ENCODE data around the gene GATA5.

Gene GATA5

DNA sequence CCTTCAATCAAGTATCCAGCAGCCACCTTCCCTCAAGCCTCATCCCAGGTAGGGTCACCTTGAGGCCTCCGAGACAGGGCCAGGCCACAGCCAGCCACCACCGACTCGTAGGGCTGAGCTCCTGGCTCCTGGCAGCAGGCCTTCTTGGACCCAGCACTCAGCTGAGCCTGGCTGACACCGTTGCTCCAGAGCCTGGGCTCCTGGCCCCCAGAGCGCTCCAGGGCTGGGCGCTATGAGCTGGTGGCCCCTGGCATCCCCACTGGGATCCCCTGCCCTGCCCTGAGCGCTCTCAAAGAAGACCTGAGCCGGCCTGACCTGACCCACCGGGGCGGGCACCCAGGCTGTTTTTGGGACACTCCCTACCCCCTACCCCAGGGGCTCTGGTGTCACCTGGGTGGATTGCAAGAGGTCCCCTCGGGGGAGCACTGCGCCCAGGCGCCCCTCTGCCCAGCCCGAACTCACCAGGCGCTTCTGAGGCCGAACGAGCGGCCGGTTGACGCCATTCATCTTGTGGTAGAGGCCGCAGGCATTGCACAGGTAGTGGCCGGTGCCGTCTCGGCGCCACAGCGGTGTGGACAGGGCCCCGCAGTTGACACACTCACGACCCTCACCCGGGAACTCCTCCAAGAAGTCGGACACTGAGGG, 2.7 kb downstream of the GATA5 start:
- DNase-seq (ENCODE audit: low spot score), result no peak

DNA sequence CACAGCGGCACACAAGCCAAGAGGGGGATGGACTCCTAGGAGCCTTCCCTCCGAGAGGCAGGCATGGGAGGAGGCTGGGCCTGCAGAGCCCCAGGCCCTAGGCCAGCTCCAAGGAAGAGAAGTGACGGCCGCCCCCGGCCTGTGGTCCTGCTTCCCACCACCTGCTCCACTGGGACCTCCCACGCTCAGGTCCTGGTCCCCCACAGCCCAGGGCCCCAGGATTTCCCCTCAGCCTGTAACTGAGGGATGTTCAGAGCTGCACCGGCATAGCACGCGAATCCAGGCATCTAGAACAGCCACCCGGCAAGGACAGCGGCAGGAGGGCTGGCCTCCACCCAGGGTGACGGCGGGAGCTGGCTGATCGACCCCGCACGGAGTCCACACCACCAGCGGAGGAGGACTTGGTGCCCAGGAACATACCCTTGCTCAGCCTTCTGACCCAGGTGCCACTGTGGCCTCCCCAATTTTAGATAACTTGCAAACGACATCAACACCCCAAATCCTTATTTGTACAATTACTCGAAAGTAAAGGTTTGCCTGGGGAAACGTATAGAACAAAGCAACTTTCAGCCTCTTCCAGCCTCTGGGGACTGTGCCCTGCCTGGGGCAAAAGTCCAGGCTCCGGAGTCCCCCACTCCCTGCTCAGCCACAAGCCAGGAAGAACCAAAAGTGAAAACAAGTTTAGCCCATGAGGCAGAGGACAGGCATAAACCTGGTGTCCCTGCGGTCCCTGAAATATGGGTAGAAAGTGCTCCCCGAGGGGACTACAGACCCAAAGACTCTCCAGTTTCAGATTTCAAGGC, 3.5 kb downstream of the GATA5 start:
- no peak for DNase-seq (ENCODE audit: low spot score)

DNA sequence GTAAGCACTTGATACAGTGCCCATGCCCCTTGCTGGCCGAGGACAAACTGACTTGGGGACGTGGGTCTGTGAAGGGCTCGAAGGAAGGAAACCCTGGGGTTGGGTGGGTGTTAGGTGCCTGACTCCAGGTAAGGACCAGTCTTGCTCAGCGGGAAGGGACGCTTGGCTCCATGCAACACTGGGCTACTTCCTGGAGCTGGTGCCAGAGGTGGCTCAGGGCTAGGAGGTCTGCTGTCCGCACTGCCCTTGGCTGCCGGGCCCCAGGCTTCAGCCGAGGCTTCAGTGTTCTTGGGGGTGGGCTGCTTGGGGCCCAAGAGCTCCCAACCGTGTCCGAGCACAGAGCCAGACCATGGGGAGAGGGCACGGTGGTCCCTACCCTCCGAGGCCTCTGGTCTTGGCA, 5.3 kb downstream of the GATA5 start:
- no peak for DNase-seq (ENCODE audit: low spot score)

DNA sequence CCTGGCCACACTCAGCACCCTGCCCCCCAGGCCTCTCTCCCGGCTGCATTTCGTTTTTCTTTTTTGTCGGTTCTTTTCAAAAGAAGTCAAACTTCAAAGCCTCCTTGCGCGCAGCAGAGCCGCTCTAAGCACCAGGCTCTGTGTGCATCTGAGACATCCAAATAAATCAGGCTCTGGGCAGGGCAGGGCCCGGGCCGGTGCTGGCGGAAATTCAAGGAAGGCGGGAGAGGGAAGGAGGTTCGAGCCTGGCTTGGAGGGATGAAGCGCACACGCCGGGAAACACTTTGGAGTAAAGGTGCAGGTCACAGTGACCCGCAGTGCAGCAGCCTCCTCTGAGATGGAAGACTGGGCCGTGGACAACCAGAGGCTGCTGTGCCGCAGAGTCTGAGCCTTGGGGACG, 5.8 kb downstream of the GATA5 start:
- DNase-seq (ENCODE audit: low spot score), result no peak

DNA sequence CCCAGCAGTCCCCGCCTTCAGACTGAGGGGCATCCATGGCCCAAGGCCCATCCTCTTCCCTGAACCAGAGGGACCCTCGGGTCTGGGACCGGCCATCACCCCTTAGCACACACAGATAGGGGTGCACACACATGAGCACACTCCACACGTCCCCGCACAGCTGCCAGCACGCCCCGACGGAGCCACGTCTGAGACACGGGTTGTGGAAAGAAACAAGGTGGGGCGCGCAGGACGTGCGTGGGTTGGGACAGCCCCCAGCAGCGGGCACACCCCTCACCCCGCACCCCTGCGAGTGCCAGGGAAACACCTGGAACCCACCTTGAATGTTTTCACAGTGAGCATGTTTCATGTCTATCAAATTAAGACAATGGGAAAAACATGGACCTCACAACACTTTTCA, 6.4 kb downstream of the GATA5 start:
- DNase-seq (ENCODE audit: low spot score), result no peak

DNA sequence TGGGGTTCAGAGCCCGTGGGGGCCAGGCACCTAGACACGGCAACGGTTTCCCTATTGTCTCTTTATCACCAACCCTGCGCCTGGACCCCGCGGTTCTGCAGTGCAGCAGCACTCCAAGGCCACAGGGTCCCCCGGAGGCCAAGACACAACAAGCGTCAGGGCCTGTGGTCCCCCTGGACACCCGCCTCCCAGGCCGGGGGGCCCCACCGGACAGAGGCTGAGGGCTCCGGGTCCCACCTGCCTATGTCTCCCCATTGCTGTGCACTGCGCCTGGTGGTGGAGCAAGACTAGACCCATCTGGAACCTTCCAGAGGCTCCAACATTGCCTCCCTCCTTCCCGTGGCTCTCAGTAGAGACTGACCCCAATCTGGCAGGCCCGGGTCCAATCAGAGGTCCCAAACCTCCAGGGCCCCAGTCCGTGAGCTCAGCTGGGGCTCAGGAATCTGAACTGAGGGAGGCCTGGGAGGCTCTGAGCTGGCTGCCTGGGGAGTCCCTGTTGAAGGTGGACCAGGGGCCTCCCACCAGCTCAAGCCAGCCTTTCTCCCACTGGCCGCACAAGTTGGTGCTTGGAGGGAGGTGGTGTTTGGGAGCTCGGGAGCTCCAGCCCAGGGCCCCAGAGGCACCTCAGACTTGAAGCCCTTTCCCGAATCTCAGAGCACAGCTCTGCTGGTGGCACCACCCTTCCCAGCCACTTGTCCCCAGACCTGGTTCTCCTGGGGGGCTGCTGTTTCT, 8.8 kb downstream of the GATA5 start:
- DNase-seq (ENCODE audit: low spot score), result no peak

DNA sequence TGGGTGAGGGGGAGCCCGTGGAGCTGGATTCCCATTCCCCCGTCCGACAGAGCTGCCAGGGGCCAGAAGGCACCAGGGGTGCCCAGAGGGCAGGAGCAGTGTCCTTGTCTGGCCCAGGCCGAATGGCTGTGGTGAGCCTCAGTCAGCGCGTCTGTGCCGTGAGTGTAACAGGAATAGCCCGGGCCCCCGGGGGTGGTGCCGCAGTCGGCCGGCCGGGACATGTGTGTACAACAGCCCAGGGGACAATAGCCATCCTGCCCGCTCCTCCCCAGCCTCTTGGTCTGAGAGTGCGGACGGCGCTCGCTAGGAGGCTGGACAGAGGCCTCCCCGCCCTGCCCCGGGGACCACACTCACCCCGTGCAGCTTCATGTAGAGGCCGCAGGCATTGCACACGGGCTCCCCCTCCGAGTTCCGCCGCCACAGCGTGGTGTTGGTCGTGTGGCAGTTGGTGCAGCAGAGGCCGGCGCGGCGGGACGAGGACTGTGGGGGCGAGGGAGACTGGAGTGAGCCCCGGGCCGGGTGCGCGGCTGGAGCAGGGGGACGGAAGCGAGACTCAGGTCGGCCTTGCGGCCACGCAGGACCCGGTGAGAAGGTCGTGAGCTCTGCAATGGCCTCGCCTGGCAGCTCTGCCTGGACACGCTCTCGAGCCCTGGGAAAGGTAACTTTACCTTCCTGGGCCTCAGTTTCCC, 9.6 kb downstream of the GATA5 start:
- no peak for DNase-seq (ENCODE audit: low spot score)

DNA sequence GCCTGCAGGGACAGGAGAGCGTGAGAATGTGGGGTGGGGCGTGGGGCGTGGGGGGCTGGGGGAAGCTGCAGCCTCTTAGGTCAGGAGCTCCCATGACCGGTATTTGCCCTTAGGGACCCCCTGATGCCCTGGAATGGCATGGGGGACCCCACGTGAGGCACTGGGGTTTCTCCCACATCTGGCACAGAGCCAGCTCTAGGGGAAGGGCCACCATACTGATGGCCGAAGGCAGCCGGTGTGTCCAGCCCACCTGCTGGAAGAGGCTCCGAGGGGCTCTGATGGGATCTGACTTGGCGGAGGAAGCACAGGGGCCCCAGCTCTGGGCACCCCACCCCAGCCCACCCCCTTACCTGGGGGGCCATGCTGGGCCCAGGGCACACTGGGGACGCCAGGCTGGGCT, 10.8 kb downstream of the GATA5 start:
- no peak for DNase-seq (ENCODE audit: low spot score)

DNA sequence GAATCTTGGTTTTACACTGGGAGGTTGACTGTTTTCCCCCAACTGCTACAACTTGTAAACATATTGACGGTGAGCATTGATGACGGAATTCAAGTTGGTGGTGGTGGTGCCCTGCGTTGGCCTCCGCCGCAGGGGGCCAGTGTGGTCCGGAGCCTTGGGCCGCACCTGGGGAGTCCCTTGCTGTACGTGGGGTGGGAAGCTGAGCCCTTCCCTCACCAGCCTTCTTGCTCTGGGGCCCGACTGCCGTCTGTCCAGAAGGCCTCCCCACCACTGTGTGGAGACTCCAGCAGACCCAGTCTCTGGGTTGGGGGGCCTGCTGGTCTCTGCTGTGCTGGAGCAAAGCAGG, 11.4 kb downstream of the GATA5 start:
- no peak for DNase-seq (ENCODE audit: low spot score)

DNA sequence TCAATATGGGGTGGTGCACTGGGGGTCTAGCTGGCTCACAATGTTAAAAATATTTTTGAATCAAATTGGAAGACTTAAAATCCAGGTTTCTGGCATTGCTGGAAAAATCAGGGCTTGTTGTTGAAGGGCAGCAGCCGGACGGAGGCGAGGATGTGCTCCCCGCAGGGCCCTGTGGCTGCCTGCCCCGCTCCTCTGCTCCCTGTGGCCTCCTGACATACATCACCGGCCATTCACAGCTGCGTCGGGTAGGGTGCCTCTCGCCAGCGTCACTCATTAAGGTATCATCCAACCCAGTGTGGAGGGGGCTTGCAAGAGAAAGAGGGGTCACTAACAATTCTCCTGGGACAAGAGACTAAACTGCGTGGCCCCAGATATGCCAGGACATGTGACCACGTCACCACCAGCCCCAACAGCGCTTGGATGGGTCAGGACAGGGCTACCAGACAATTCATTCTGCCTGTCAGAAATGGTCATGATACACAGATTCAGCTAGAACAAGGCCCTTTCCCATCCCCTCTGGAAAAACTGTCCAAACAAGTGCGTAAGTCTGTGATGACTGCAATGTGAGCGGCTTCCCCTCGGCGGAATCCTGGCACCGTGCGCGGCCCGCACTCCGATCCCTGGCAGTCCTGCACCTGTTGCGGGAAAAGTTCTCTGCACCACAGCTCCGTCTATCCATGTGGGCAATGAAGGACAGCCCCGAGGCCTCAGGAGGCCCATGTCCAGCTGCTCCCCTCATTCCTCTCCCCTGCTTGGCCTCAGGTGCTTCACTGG, 12.0 kb downstream of the GATA5 start:
- DNase-seq (ENCODE audit: low spot score), result no peak

DNA sequence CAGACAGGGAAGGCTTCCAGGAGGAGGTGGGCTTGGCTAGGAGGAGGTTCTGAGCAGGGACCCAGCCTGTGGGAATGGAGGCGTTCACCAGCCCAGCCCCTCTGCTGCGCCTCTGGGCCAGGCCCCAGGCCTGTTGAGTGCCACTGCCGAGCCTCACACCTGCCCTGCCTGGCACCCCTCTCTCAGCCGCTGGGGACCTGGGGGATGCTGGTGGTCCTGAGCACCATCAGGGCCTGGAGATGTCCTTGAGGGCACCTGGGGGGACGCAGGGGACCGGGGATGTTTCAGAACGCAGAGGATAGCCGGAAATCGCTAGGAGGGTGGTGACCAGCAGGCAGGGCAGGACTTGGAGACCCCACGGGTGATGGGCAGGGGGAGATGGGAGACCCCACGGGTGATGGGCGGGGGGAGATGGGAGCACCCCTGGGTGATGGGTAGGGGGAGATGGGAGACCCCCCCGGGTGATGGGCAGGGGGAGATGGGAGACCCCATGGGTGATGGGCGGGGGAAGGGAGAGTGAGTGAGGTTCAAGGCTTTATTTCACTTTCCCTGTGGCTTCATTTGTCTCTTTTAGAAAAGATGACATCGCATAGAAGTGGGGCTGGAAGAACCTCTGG, 12.7 kb downstream of the GATA5 start:
- no peak for DNase-seq (ENCODE audit: low spot score)

DNA sequence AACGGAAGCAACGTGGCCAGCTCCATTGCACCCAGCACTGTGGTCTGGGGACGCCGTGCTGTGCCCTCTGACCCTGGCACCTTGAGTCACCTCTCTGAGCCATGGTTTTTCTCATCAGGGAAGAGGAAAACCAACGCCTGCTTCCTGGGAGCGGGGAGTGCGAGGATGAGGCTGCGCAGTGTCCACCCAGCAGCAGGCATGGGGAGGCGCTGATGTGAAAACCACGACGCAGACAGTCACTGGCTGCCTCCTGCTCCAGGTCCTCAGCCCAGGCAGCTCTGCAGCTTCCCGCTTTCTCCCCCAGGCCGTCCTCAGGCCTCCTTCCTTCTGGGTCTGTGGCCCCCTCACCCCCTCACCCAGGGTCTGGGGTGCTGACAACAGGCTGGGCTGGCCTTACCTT, 14.0 kb downstream of the GATA5 start:
- no peak for DNase-seq (ENCODE audit: low spot score)

DNA sequence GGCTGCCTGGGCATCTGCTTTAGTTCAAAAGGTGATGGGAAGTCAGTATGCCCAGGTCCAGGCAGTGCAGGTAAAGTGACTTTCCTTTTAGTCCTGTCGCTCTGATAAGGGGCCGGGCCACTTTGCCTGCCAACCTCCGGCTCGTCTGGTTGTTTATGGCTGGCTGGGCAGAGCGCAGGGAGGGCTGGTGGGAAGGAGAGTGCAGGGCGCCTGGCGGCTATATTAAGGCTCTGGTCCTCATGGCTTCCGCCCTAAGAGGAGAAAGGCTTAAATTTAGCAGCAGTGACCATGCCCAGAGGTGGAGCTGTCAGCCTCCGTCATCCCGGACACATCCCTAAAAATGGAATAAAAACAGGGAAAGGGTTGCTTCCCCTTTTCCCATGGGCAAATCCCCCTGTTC, 14.6 kb downstream of the GATA5 start:
- no peak for DNase-seq (ENCODE audit: low spot score)

DNA sequence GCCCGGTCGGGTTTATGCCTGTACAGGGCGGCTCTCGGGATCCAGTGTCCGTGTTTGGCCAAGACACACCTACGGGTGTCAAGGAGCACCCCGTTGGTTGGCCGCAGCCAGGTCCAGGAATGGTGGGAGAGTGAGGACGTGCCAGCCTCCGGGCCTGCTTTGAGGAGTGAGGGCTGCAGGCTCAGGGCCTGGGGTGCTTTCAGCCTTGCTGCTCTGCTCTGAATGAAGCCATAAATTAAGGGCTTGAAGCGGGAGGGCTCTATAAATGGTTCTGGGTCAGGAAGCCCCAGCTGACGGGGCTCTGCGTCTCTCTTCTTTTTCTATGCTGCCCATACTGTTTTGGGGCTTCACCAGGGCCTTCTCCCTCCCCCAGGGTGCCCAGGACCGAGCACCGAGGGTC, 15.1 kb downstream of the GATA5 start:
- DNase-seq (ENCODE audit: low spot score), result no peak

DNA sequence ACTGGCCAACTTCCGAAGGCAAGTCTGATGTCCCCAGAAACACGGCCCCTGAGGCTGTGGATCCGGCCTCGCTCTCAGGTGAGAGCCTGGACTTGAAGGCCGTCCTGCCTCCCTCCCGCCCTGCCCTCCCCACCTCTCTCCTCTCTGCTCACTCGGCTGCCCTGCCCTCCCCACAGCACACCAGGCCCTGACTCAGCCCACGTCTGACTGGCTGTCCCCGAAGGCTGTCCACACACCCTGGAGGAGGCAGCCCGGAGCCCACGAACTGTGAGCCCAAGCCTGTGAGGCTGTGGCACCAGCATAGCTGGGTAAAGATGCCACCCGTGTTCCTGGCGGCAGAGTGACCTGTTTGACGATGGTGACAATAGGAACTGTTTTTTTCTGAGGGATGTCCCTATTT, 16.3 kb downstream of the GATA5 start:
- DNase-seq (ENCODE audit: low spot score), result no peak

DNA sequence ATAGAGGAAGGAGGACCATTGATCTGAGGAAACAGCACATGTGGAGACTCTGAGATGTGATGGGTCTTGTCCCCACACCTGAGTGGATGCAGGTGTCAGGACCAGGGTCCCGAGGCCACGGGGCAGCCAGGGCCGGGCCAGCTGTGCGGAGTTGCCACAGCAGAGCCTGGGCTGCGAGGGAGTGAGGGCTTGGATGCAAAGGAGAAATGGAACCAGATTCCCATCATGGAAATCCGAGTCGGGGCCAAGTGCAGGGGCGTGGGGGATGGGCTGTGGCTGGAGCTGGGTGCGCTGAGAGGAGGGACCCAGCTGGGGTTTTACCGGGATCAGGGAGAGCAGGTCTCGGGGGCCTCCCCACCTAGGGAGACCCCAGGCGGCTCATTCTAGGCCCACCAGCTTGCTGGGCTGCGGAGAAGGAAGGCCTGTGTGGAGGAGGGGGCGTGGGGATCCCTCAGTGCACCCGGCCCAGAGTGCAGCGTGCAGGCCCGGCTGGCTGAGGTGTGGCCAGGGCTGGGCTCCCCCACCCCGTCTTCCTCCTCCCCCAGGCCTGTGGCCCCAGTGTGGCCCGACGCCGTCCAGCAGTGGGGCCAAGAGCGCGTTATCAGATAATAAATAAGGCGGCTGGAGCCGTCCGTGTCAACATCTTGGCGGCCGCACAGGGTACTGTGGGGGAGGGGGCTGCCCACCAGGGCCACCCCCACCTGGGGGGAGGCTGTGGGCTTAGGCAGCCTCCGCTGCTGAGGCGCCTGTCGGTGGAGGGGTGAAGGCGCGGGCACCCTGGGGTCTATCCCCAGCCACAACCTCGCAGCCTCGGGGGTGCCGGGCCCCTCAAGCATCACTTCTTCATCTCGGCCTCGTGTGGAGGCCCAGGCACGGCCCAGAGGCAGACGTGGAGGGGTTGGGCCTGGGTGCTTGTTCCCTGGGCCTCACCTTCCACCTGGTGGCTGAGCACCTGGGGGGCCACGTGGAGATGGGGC, 17.2 kb downstream of the GATA5 start:
- no peak for DNase-seq (ENCODE audit: low spot score)

DNA sequence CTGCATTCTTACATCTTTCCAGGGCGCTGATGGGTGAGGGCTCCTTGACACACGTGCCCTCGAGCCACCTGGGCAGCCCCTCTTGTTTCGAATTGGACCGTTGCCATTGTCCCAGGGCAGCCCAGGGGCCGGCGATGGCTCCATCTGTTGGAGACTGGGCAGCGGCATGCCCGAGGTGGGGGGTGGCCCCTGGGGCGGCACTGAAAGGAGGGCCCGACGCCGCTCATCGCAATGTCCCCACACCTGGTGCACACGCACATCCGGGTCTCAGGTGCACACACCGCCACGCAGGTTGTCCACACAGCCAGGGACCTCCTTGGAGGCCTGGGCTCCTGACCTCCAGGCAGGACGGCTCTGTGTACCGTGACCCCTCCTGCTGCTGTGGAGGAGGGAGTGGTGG, 18.0 kb downstream of the GATA5 start:
- no peak for DNase-seq (ENCODE audit: low spot score)

DNA sequence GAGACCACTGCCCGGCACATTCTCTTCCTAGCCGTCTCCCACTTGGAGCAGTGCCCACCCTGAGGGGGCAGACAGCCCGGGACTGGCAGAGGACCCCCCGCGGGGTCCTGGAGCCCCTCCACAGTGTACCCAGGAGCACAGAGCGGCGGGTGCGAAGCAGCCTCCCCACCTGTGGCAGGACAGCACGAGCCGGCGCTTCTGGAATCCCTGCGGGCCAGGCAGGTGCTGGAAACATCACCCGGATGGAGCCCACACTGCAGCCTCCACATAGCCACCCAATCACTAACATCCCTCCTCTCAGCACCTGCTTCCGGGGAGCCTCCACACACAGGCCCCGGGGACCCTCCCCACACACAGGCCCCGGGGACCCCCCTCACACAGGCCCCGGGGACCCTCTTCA, 18.7 kb downstream of the GATA5 start:
- no peak for DNase-seq (ENCODE audit: low spot score)

DNA sequence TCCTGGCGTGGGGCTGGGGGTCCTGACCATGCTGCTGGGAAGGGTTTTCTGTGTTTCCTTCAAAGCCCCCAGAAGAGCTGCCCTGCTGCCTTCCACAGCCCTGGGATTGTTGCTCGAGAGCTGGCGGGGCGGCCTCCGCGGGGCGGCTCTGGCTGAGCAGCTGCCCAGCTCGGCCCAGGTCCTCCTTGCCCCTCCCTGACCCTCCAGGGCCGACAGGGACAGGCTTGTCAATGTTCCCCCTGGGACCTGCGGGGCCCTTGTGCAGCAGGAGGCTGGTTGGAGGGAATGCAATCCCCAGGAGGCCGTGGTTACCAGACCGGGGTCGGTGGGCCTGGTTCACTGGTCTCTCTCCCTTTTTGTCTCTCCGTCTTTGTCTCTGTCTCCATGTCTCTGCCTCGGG, 19.9 kb downstream of the GATA5 start:
- no peak for DNase-seq (ENCODE audit: low spot score)

DNA sequence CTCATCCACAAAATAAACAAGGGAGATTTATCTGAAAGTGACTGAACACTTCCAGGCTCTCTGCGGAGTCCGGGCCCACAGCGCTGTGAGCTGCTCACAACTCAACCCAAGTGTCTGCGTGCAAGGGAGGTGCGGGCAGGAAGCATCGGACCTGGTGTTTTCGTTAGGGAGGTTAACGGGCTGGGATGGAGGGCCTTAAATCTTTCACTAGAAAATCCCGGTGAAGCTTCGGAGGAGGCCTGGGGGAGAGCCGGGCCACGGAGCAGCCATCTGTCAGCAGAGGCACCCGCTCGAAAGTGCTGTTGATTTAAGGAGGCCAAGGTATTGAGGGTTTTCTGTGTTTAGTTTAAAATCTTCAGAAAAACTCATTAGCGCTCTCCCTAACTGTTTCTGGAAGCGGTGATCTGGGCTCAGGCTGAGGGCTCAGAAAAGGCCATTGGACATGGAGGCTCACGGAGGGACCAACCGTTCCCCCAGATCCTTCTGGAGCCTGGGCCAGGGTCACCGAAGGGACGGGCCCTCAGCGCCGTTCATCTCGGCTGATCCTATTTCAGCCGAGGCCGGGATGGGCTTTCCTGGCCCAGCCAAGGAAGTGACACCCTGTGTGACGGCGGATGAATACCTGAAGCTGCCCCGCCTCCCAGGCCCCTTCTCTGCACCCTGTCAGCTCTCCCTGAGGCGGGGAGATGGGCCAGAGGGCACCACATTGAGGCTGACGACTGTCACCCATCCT, 20.7 kb downstream of the GATA5 start:
- no peak for DNase-seq (ENCODE audit: low spot score)
